ENCODE data around the gene ZNF582.

- TF ChIP-seq CTCF (conservative IDR thresholded peaks at IDR 0.05) (no peak), EZH2 (IDR thresholded peaks at IDR 0.05; ENCODE audit: low read depth) (no peak)
These were observed 30.6 kb upstream of the ZNF582 start for GRCh38 chr19:56423985-56424353.
